Stimulated activated CD8-positive, alpha-beta memory T cell treated with anti-CD3 and anti-CD28 coated beads, Interleukin-7, amount 100 ng/mL, for 4 hours (primary cell): ENCODE measurements around the gene MUSTN1.

Source experiments
- DNase-seq, 2 donors: peaks; one replicate each; pipeline ENCODE4 v3.0.0-alpha.2; 2020; ENCODE audit warnings: low read depth in 2 of 2

Gene MUSTN1

GRCh38 chr3:52834871-52835501 lies at the start of gene MUSTN1:
Gene MUSTN1 (minus strand): TSS chr3:52835019. CDS start chr3:52834948, 71 bp downstream.
- no peak for DNase-seq

GRCh38 chr3:52882377-52882776 lies 47.6 kb upstream of the MUSTN1 start:
- DNase-seq: no peak

- DNase-seq: no peak
Measured at GRCh38 chr3:52881871-52882270, 47.1 kb upstream of the MUSTN1 start.

GRCh38 chr3:52880474-52880873 lies 45.7 kb upstream of the MUSTN1 start:
- no peak for DNase-seq

- DNase-seq: no peak
Measured at GRCh38 chr3:52880047-52880446, 45.2 kb upstream of the MUSTN1 start.

- DNase-seq: no peak
Measured at GRCh38 chr3:52879581-52879980, 44.8 kb upstream of the MUSTN1 start.

- no peak for DNase-seq
Measured at GRCh38 chr3:52879090-52879489, 44.3 kb upstream of the MUSTN1 start.

GRCh38 chr3:52877085-52877484 lies 42.3 kb upstream of the MUSTN1 start:
- DNase-seq: no peak

- no peak for DNase-seq
Measured at GRCh38 chr3:52874864-52875587, 40.2 kb upstream of the MUSTN1 start.

GRCh38 chr3:52874160-52874701 lies 39.4 kb upstream of the MUSTN1 start:
- DNase-seq: no peak

- DNase-seq: no peak
Measured at GRCh38 chr3:52873433-52874159, 38.8 kb upstream of the MUSTN1 start.

- no peak for DNase-seq
Measured at GRCh38 chr3:52872245-52872644, 37.4 kb upstream of the MUSTN1 start.

GRCh38 chr3:52871761-52872160 lies 36.9 kb upstream of the MUSTN1 start:
- DNase-seq: no peak

GRCh38 chr3:52870471-52870870 lies 35.7 kb upstream of the MUSTN1 start:
- no peak for DNase-seq

GRCh38 chr3:52866427-52866826 lies 31.6 kb upstream of the MUSTN1 start:
- DNase-seq: no peak

- no peak for DNase-seq
Measured at GRCh38 chr3:52865994-52866393, 31.2 kb upstream of the MUSTN1 start.

GRCh38 chr3:52860424-52860768 lies 25.6 kb upstream of the MUSTN1 start:
- DNase-seq: no peak

GRCh38 chr3:52859686-52860423 lies 25.0 kb upstream of the MUSTN1 start:
- DNase-seq: no peak

GRCh38 chr3:52857864-52858263 lies 23.0 kb upstream of the MUSTN1 start:
- no peak for DNase-seq

GRCh38 chr3:52857133-52857532 lies 22.3 kb upstream of the MUSTN1 start:
- DNase-seq: no peak

GRCh38 chr3:52856666-52857065 lies 21.8 kb upstream of the MUSTN1 start:
- no peak for DNase-seq

- no peak for DNase-seq
Measured at GRCh38 chr3:52854013-52854412, 19.2 kb upstream of the MUSTN1 start.
